Activated T-helper 2 cell treated with anti-CD3 and anti-CD28 coated beads, Interferon-gamma antibody, Interleukin-2, Interleukin-4, amounts not matched to agents 10 μg/mL and 5 μg/mL and 100 μg/mL, durations not matched to agents 14 hours and 24 hours and 36 hours (primary cell): ENCODE results near the gene SCAF8. TPM values are rescaled to one million over a fixed set of nuclear protein-coding genes. Genes with fewer than 3 reads are reported as not detected.
"Not testable (repeated sequence)": the region's sequence is repeated elsewhere in the genome, so short reads cannot be mapped to it uniquely, and the experiment has no call there.

Experiments used
- DNase-seq: peaks from one replicate; pipeline ENCODE4 v3.0.0; 2021; ENCODE audit warnings: low spot score
- H3K27ac Mint-ChIP-seq: one replicate; pipeline ENCODE4 v1.8.0; 2021; ENCODE audit warnings: mixed read lengths
- H3K27me3 Mint-ChIP-seq: one replicate; pipeline ENCODE4 v1.8.0; 2021; ENCODE audit warnings: low read depth, mixed read lengths
- H3K36me3 Mint-ChIP-seq: one replicate; pipeline ENCODE4 v1.8.0; 2021; ENCODE audit warnings: low read depth, mixed read lengths
- H3K4me1 Mint-ChIP-seq: one replicate; pipeline ENCODE4 v1.8.0; 2021; ENCODE audit warnings: low read depth, mixed read lengths
- H3K4me3 Mint-ChIP-seq: one replicate; pipeline ENCODE4 v1.8.0; 2021; ENCODE audit warnings: low read depth, mild to moderate bottlenecking, moderate library complexity, mixed read lengths
- H3K9me3 Mint-ChIP-seq: one replicate; pipeline ENCODE4 v1.8.0; 2021; ENCODE audit warnings: mixed read lengths
- intact Hi-C: fragments of 100-400 bp; cut with micrococcal nuclease; formaldehyde crosslinking; loops from one replicate; pipeline ENCODE4 v1.15.1; 2023
- total RNA-seq: library from RNA; stranded (reverse); gene quantifications from 2 replicates; pipeline ENCODE4 v1.2.3, GENCODE V29; 2022

The SCAF8 gene
- total RNA-seq, 1 donor from 2014 or later = 37.3 TPM

- Mint-ChIP-seq H3K27ac (no peak overlapping the region), H3K27me3 (no peaks in the 10 kb centered on the region), H3K4me3 (no peak overlapping the region), H3K36me3 (peaks cover 54% of the 10 kb centered on the region), H3K4me1 (peaks cover 2% of the 10 kb centered on the region), H3K9me3 (no peaks in the 10 kb centered on the region)
- DNase-seq = no peak
- intact Hi-C loops = loop anchor here (1.0 kb wide), 2 partner anchors 72 to 130 kb away; partner anchors contain the start of gene SCAF8
These were observed 72.2 kb downstream of the SCAF8 start for GRCh38 chr6:154805288-154805911.

- no peak for DNase-seq
- Mint-ChIP-seq H3K4me1 (peaks cover 1% of the 10 kb centered on the region), H3K27me3 (no peaks in the 10 kb centered on the region), H3K36me3 (peaks cover 66% of the 10 kb centered on the region), H3K9me3 (no peaks in the 10 kb centered on the region), H3K4me3 (no peak overlapping the region), H3K27ac (no peak overlapping the region)
- intact Hi-C loops = no loop called here
These were observed 73.6 kb downstream of the SCAF8 start for GRCh38 chr6:154806804-154807203.

- H3K4me1 Mint-ChIP-seq, H3K27me3 Mint-ChIP-seq, H3K4me3 Mint-ChIP-seq, intact Hi-C loops, H3K9me3 Mint-ChIP-seq, H3K27ac Mint-ChIP-seq, DNase-seq: not testable (repeated sequence)
- peaks cover 77% of the 10 kb centered on the region for H3K36me3 Mint-ChIP-seq
These were observed 78.4 kb downstream of the SCAF8 start for GRCh38 chr6:154811663-154812062.

GRCh38 chr6:154814063-154814462, 80.8 kb downstream of the SCAF8 start:
- no peak overlapping the region for H3K27ac Mint-ChIP-seq
- H3K36me3 Mint-ChIP-seq = peaks cover 78% of the 10 kb centered on the region
- no peaks in the 10 kb centered on the region for H3K27me3 Mint-ChIP-seq
- DNase-seq = no peak
- H3K4me3 Mint-ChIP-seq = no peak overlapping the region
- intact Hi-C loops = no loop called here
- no peaks in the 10 kb centered on the region for H3K4me1 Mint-ChIP-seq
- no peaks in the 10 kb centered on the region for H3K9me3 Mint-ChIP-seq

- H3K9me3 Mint-ChIP-seq = no peaks in the 10 kb centered on the region
- no peaks in the 10 kb centered on the region for H3K4me1 Mint-ChIP-seq
- H3K36me3 Mint-ChIP-seq = peaks cover 75% of the 10 kb centered on the region
- no peak for DNase-seq
- no peak overlapping the region for H3K27ac Mint-ChIP-seq
- H3K4me3 Mint-ChIP-seq = no peak overlapping the region
- no peaks in the 10 kb centered on the region for H3K27me3 Mint-ChIP-seq
- intact Hi-C loops = no loop called here
These were observed 83.0 kb downstream of the SCAF8 start for GRCh38 chr6:154815938-154816820.

- peaks cover 7% of the 10 kb centered on the region for H3K4me1 Mint-ChIP-seq
- H3K27me3 Mint-ChIP-seq = no peaks in the 10 kb centered on the region
- no peaks in the 10 kb centered on the region for H3K9me3 Mint-ChIP-seq
- peaks cover 67% of the 10 kb centered on the region for H3K36me3 Mint-ChIP-seq
- DNase-seq = no peak
- no peak overlapping the region for H3K4me3 Mint-ChIP-seq
- no peak overlapping the region for H3K27ac Mint-ChIP-seq
- intact Hi-C loops = no loop called here
These were observed 87.9 kb downstream of the SCAF8 start for GRCh38 chr6:154821099-154821498.

- no peaks in the 10 kb centered on the region for H3K9me3 Mint-ChIP-seq
- H3K4me1 Mint-ChIP-seq = peaks cover 7% of the 10 kb centered on the region
- peaks cover 61% of the 10 kb centered on the region for H3K36me3 Mint-ChIP-seq
- H3K4me3 Mint-ChIP-seq = no peak overlapping the region
- intact Hi-C loops = no loop called here
- no peak for DNase-seq
- peak overlapping the region; percentile 10 for H3K27ac Mint-ChIP-seq
- H3K27me3 Mint-ChIP-seq = no peaks in the 10 kb centered on the region
These were observed 88.4 kb downstream of the SCAF8 start for GRCh38 chr6:154821638-154822037.

- H3K36me3 Mint-ChIP-seq = peaks cover 62% of the 10 kb centered on the region
- H3K9me3 Mint-ChIP-seq = no peaks in the 10 kb centered on the region
- H3K4me3 Mint-ChIP-seq = no peak overlapping the region
- intact Hi-C loops = no loop called here
- no peak for DNase-seq
- peaks cover 7% of the 10 kb centered on the region for H3K4me1 Mint-ChIP-seq
- H3K27ac Mint-ChIP-seq = no peak overlapping the region
- H3K27me3 Mint-ChIP-seq = no peaks in the 10 kb centered on the region
These were observed 89.8 kb downstream of the SCAF8 start for GRCh38 chr6:154822947-154823558.

- H3K27me3 Mint-ChIP-seq = no peaks in the 10 kb centered on the region
- no peak overlapping the region for H3K27ac Mint-ChIP-seq
- peaks cover 59% of the 10 kb centered on the region for H3K36me3 Mint-ChIP-seq
- peaks cover 7% of the 10 kb centered on the region for H3K4me1 Mint-ChIP-seq
- intact Hi-C loops = no loop called here
- H3K4me3 Mint-ChIP-seq = no peak overlapping the region
- DNase-seq = no peak
- no peaks in the 10 kb centered on the region for H3K9me3 Mint-ChIP-seq
These were observed 90.9 kb downstream of the SCAF8 start for GRCh38 chr6:154824076-154824475.

GRCh38 chr6:154829970-154830369, 96.8 kb downstream of the SCAF8 start:
- no peaks in the 10 kb centered on the region for H3K9me3 Mint-ChIP-seq
- no peaks in the 10 kb centered on the region for H3K27me3 Mint-ChIP-seq
- DNase-seq = no peak
- peaks cover 1% of the 10 kb centered on the region for H3K4me1 Mint-ChIP-seq
- H3K36me3 Mint-ChIP-seq = peaks cover 54% of the 10 kb centered on the region
- H3K27ac Mint-ChIP-seq = no peak overlapping the region
- intact Hi-C loops = no loop called here
- H3K4me3 Mint-ChIP-seq = no peak overlapping the region

GRCh38 chr6:154830771-154831170, 97.6 kb downstream of the SCAF8 start:
- no peaks in the 10 kb centered on the region for H3K27me3 Mint-ChIP-seq
- no peak for DNase-seq
- H3K36me3 Mint-ChIP-seq = peaks cover 51% of the 10 kb centered on the region
- H3K9me3 Mint-ChIP-seq = no peaks in the 10 kb centered on the region
- H3K4me3 Mint-ChIP-seq = no peak overlapping the region
- peaks cover 1% of the 10 kb centered on the region for H3K4me1 Mint-ChIP-seq
- no peak overlapping the region for H3K27ac Mint-ChIP-seq
- intact Hi-C loops = no loop called here

- Mint-ChIP-seq H3K4me3 (no peak overlapping the region), H3K27ac (no peak overlapping the region), H3K9me3 (no peaks in the 10 kb centered on the region), H3K36me3 (peaks cover 25% of the 10 kb centered on the region), H3K4me1 (peaks cover 1% of the 10 kb centered on the region), H3K27me3 (no peaks in the 10 kb centered on the region)
- intact Hi-C loops = no loop called here
- DNase-seq = no peak
These were observed 102.1 kb downstream of the SCAF8 start for GRCh38 chr6:154835307-154835706.

- DNase-seq = no peak
- intact Hi-C loops = no loop called here
- H3K36me3 Mint-ChIP-seq = peaks cover 3% of the 10 kb centered on the region
- H3K27me3 Mint-ChIP-seq = no peaks in the 10 kb centered on the region
- H3K9me3 Mint-ChIP-seq = no peaks in the 10 kb centered on the region
- no peak overlapping the region for H3K27ac Mint-ChIP-seq
- H3K4me3 Mint-ChIP-seq = no peak overlapping the region
- H3K4me1 Mint-ChIP-seq = peaks cover 7% of the 10 kb centered on the region
These were observed 106.3 kb downstream of the SCAF8 start for GRCh38 chr6:154839546-154839945.
